HG03354 (cell line): Measurements from ENCODE around the gene SH2D2A.

Source experiments
- ATAC-seq: cut with Tn5 transposase; IDR thresholded peaks from one replicate; pipeline ENCODE4 v1.9.1; 2021; ENCODE audit warnings: mild to moderate bottlenecking; ENCODE audit not compliant: unreplicated experiment, poor library complexity, severe bottlenecking

Gene SH2D2A

DNA sequence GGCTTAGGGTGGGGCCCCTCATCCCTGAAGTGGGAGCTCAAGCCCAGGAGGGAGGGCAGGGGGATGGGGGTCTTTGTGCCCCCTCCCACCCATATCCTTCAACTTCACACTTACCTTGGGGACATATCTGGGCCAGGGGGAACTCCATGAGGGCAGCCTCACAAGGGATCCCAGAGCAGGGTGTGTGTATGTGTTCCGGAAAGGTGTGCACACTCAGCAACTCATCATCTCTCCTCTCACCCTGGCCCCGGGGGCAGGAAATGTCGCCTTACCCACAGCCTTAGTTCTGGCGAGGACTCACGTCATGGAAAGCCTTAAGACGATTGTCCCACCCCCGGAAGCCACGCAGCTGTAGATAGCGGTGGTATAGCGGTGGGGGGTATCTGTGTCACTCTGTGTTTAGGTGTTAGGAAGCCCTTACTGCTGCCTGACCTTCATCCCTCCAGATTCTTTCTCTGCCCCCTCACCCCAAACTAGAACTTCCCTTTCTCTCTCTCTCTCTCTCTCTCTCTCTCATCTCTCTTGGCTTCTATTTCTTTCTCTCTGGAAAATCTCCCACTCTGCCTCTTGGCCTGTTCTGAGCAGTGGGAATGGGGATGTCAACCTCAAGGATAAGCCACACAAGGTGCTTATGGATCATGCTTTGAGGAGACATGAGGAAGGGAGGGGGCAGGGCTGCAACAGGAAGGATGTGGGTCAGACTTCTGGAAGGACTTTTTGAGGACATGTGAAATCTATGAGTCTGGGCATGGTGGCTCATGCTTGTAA, at the start of gene SH2D2A:
TSS of gene SH2D2A (minus strand) at position 288 of the 768 bp plus-strand sequence. CDS start at position 148, 140 bp downstream.
- ATAC-seq, result peak; percentile 87

DNA sequence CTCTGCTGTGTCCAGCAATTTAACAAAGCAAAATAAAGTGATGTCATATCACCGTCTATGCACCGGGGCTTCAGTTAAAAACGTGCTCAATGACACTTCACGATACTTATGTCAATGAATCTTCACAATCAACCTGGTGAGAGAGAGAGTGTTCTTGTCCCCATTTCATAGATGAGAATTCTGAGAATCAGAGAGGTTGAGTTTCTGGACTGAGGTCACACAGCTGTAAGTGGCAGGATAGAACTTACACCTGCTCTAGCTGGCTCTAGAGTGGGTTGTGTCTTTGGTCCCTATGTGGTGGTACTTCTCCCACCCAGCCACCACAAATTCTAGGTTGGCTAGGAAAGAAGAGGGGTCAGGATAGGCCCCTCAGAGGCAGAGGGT, 49.2 kb upstream of the SH2D2A start:
- ATAC-seq, result no peak

DNA sequence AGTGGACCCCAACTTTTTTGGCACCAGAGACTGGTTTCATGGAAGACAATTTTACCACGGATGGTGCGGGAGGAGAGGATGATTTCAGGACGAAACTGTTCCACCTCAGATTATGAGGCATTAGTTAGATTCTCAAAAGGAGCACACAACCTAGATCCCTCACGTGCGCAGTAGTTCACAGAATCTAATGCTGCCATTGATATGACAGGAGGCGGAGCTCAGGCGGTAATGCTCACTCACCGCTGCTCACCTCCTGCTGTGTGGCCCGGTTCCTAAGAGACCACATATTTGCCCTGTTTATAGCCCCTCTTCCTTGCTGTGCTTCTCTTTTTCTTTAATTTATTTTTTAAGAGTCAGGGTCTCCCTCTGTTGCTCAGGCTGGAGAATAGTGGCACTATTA, 48.6 kb upstream of the SH2D2A start:
- no peak for ATAC-seq

DNA sequence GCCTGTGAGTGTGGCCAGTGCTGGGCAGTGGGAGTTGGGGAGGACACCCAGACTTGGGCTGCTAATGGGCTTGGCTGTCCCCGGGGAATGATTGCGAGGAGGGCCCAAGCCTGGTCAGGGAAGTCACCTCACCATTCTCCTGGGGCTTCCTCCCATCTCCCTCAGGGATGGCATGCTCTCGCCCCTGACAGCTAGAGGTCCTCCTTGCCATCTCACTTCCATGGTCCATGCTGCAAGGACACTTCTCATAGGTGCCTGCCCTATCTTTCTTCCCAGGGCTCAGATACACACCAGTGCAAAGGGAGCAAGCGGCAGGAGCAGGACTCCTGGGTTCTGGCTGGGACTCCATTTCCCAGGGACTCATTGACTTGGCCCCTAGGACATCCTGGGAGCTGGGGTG, 48.1 kb upstream of the SH2D2A start:
- ATAC-seq, result no peak

DNA sequence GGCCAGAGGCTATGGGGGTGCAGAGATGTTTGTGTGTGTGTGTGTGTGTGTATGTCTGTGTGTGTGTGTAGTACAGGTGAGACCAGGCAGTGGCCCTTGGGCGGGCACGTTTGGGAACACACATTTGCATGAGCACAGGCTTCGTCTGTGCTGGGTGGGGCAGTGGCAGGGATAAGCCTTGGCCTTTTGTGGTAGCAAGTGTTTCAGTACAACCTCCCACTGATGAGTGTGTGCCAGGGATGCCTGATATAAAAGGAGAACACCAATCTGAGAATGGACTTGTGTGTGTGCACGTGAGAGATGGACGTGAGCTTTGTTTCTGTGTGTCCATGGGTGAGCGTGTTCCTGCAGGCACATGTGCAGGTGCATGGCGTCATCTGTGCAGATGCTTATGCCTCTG, 47.0 kb upstream of the SH2D2A start:
- ATAC-seq, result no peak

DNA sequence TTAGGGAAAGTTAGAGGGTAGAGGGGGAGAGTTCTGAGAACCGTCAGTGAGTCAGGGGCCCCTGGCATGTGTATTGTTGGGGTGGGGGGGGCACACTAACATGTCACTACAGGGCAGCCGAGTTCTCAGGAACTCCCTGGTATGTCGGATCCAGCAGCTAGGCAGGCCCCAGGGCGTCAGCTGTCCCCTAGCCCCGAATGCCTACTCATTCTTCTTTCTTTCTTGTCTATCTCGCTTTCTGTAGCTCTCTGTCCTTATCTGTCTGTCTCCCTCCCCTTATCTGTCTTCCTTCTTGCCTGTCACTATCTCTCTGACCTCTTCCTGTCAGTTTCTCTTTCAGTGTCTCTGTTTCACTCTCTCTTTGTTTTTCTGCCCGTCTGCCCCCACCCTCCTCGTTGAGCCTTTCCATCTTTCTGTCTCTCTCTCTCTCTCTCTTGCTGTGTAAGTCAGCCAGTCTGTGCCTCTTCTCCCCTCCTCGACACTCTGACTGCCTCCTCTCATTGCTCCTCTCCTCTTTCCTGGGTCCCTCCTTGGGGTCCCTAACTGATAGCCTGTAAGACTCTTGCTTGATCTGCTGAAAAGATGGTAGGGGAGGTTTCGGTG, 46.5 kb upstream of the SH2D2A start:
- no peak for ATAC-seq

DNA sequence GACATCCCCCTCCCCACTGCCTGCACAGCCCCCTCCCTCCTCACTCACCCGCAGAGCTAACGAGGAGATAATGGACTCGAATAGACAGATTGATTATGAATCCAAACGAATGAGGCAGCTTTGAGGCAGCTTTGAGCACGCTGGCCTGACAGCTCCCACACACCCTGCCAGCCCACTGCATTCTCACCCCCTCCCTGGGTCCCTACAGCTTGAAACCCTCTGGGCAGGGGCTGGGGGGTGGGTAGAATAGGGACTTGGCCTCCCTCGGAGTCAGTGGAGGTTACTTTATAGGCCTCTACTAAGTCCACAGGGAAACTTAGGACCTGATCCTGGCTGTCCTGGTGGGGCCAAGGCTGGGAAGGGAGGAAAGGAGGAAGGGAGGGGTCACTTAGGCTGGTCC, 45.9 kb upstream of the SH2D2A start:
- no peak for ATAC-seq

DNA sequence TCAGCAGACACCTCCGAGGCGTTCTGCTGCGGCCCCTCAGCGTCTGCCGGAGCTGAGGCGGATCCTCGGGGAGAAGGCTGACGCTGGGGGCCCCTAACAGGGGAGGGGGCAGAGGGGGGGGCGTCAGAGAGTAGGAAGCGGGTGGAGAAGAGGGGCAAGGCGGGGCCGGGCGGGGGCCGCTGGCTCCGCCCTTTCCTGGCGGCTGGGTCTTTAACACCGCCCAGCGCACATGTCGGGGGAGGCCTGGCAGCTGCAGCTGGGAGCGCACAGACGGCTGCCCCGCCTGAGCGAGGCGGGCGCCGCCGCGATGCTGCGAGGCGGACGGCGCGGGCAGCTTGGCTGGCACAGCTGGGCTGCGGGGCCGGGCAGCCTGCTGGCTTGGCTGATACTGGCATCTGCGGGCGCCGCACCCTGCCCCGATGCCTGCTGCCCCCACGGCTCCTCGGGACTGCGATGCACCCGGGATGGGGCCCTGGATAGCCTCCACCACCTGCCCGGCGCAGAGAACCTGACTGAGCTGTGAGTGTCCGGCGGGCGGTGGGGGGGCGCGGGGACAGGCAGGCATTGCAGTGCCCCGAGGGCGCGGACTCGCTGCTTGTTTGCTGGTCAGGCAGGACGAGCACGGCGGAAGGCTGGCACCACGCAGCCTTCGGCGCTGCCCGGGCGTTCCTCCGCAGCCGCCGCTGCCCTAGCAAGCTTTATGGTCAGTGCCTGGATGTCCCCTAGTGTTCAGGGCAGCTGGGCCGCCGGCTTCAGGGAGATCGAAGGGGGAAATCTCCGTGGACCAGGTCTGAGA, 44.2 kb upstream of the SH2D2A start, which contains the start of gene NTRK1:
TSS of gene NTRK1 (plus strand) at position 238 of the 796 bp plus-strand sequence. CDS start at position 308, 70 bp downstream.
- no peak for ATAC-seq

DNA sequence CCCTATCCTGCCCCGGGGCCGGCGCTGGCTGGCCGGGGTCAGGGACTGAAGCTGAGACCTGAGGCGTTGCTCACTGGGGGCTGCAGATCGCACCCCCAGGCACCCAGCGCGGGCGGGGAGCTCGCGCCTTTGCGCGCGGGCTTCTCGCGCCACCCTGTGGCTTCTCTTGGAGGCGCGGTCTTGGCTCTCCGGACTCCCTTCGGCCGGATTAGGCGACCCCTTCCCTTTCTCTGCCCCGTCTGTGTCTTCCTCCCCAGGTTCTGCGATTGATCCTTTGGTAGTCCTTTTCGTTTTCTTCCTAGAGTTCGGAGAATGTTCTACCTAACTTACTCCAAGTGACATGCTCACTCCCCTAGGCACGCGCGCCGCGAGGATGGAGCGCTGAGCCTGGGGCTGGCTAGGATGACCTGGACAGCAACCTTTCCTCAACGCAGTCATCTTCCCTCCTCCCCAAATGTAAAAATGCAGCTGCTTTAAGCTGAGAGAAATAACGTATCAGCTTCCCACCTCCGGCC, 43.5 kb upstream of the SH2D2A start:
- ATAC-seq, result peak; percentile 47

DNA sequence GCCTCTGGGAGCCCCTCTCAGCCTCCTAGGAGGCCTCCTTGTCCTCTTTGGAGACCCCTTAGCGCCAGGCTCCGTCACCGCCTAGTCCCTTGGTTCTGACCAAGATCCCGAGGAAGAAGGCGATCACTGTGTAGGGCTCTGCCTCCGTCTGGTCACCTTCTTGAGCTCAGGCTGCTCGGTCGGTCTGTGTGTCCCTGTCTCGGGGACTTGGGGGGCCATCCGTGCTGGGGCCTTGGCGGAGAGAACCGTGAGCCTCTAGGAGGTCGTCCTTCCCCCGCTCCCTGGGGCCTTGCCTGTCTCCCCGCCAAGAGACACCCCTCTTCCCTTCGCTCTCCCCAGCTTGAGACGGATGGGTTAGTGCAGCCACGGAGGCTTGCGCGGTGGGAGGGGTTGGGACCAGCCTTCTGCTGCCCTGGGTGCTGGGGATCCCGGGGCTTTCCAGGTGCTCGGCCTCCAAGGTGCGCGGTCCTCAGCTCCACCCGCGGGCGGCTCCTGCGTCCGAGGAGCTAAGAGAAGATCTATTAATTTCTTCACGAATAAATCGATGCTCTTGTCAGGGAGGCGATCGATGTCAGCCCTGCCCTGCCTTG, 43.0 kb upstream of the SH2D2A start:
- no peak for ATAC-seq

DNA sequence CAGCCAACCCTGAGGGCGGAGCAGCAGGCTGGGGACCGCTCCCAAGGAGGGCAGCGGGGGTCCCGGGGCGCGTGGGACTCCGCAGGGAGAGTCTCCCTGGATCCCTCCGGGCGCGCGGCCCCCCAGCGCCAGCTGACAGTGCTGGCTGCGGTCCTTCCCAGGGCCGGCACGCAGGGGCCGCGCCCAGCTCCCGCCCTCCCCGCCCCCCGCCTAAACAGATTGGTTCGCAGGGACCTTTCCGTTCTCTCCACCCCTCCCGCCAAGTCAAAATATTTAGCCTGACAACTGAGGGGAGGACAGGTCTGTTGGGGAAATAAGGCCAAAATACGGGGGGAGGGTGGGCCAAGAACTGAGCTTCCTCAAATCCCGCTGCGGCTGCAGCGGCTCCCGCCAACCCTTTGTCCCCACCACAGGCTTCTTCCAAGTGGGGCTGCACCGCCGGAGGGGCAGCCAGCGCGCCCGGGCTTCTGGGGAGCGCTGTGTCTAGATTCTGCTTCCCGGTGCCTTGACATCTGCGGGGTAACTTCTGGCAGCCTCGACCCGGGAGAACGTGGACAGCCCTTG, 42.4 kb upstream of the SH2D2A start, which contains the start of gene INSRR:
TSS of gene INSRR (minus strand) at position 159 of the 564 bp plus-strand sequence. CDS start 496 bp downstream, outside the sequence.
- no peak for ATAC-seq

DNA sequence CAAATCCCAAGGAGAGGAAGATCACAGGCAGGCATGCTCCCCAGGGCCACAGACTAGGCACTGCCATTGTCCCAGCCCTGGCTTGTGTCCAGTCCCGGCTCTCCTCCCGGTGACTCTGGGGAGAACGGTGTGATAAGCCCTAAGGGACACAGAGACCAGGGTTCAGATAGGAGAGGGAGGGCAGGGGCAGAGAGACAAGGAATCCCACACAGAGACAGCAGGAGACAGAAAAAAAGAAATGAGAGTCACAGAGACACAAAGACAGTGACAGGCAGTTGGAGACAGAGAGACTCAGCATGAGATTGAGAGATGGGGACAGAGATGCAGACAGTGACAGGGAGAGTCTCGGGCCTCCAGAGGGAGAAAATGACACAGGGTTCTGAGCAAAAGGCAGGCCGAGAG, 41.9 kb upstream of the SH2D2A start:
- no peak for ATAC-seq

DNA sequence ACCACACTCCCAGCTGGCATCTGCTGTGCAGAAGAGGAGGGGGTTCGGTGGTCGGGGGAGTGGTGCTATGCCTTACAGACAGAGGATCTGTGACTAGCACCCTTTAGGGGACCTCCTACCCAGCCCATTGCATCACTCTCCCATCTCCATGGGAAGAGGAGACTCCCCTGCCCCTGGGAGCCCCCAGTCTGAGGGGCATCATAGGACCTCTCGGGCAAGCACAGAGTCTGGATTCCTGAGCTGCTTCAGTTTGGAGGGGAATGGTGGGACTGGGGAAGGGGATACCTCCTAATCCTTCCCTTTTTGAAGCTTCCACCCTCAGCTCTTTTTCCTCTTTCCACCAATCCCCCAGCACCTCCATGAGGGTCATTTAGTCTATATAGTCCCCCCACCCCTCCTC, 40.9 kb upstream of the SH2D2A start:
- ATAC-seq, result no peak

DNA sequence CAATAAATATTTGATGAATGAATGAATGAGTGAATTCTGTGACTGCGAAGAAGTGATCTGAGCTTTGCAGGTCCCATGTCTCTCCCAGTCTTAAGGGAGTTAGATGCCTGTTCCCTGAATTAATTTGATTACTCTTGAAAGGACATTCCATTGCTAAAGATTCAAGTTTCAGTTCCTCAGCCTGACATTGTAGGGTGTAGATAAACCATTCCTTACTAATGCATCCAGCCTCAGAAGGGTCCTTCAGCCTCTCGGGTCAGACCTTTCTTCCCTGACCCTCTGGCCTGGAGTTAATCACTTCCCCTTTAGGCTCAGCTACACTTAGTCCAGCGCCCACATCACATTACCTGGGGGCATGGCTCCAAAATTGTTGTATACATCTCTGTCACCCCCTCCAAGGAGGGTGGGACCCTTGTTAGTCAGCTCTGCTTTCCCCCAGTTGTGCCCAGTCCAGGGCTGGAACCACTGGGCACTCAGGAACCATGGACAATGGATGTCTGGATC, 39.7 kb upstream of the SH2D2A start:
- ATAC-seq, result no peak

DNA sequence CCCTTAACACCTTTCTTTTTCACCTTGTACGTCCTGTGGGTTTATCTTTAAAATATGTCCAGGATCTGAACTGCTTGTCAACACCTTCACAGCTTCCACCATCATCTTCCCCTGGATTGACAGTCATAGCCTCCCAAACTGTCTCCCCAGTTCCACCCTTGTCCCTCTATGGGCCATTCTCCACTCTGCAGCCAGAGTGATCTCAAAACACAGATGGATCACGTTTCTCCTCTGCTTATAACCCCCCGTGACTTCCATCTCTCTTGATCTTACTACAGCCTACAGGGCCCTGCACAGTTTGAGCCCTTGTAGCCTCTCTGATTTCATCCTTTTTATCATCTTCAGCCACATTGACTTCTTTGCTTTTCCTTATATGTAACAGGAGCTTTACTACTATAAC, 38.0 kb upstream of the SH2D2A start:
- ATAC-seq, result no peak

DNA sequence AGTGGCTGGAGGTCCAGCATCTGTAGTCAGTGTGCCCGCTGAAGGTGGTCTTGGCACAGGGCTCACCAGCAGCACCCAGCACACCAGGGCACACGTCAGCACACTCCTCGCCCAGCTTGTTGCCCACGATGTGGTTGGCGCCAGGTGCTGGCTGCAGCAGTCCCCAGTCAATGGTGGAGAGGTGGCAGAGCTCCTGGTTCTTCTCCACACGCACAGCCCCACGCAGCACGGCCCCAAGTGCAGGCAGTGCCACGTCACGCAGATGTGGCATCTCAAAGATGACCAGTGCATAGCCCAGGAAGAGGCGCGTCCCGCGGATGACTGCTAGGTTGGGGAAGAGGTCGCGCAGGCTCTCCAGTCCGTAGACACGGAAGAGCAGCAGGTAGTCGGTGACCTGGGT, 37.1 kb upstream of the SH2D2A start:
- ATAC-seq, result no peak

DNA sequence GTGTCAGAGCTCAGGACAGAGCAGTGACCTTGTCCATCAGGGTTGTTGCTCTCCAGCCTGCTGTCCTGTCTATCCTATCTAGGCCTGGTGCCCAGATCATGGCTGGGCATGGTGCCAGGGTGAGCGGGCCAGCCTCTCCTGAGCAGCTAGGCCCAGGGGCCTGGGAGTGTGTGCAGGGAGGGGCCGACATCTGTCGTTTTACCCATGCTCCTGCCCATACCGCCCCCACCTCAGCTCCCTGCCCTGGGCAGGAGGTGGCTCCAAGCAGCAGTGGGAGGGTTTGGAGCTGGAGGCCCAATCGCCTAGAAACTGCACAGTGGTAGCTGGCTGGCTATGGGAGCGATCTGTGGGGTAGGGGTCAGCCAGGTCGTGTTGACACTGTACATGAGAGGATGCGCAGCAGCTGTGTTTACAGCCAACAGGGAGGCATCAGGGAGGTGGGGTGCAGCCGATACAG, 35.8 kb upstream of the SH2D2A start:
- no peak for ATAC-seq

DNA sequence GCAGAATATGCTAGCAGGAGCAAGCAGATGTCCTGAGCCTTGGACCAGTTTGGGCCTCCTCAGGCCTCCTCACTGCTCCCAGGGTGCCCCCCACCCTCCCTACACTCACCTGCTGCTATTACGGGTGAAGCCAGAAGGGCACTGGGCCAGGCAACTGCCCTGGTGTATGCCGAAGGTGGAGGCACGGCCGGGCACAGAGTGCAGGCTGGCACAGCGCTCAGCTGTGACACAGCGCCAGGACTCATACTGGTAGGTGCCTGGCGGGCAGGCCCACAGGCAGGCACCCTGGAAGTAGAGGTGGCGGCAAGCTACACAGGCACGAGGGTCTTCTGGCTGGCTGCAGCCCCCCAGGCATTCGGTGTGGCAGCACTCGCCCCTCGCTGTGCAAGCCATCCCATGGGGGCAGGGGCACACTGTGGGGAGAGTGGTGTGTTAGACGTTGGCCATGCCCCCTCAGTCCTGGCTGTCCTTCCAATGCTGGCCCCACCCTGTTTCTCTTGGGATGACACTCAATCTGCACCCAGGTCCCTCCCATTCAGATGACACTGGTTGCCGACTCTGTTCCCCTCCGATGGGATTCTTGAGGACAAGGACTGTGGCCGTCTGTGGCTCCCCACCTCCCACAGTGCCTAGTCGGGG, 35.2 kb upstream of the SH2D2A start:
- ATAC-seq, result no peak

DNA sequence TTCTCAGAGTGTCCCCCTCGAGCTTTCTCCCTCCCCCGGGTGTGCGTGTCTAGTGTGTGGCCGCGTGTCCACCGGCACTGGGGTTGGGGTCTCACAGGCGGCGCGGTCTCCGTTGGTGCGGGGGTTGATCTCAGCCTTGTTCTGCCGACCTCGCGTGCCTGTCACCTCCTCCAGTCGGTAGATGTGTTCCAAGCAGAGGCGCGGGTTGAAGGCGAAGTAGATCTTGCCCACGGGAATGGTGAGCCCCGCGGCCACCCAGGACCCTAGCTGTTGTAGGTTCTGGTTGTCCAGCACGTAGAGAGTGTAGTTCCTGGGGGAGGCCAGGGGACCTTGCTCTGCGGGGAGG, 32.5 kb upstream of the SH2D2A start:
- no peak for ATAC-seq
